Immature natural killer cell (primary cell): Measurements from ENCODE around the gene SLC5A2. TPM values are rescaled to one million over a fixed set of nuclear protein-coding genes. Genes with fewer than 3 reads are reported as not detected.
"Not testable (repeated sequence)": the region's sequence is repeated elsewhere in the genome, so short reads cannot be mapped to it uniquely, and the experiment has no call there.

ENCODE experiments used
- DNase-seq, 3 donors: peaks; one replicate each; pipeline ENCODE4 v3.0.0; 2022; ENCODE audit warnings: mixed read lengths in 1 of 3
- H3K27ac Mint-ChIP-seq, 6 donors: one replicate each; pipeline ENCODE4 v1.8.0; 2020; ENCODE audit warnings: mixed read lengths in 6 of 6, mild to moderate bottlenecking in 5 of 6, inconsistent platforms in 4 of 6, moderate library complexity in 3 of 6
- H3K27me3 Mint-ChIP-seq, 3 donors: one replicate each; pipeline ENCODE4 v1.8.0; 2020 to 2021; ENCODE audit warnings: low read depth in 3 of 3, mild to moderate bottlenecking in 3 of 3, mixed read lengths in 3 of 3, moderate library complexity in 3 of 3, inconsistent platforms in 1 of 3
- H3K36me3 Mint-ChIP-seq, 3 donors: one replicate each; pipeline ENCODE4 v1.8.0; 2020; ENCODE audit warnings: mixed read lengths in 3 of 3, inconsistent platforms in 2 of 3, mild to moderate bottlenecking in 2 of 3
- H3K4me1 Mint-ChIP-seq, 2 donors: one replicate each; pipeline ENCODE4 v1.8.0; 2020; ENCODE audit warnings: inconsistent platforms in 2 of 2, mild to moderate bottlenecking in 2 of 2, mixed read lengths in 2 of 2, moderate library complexity in 1 of 2
- H3K4me3 Mint-ChIP-seq, 5 donors: one replicate each; pipeline ENCODE4 v1.8.0; 2020; ENCODE audit warnings: mild to moderate bottlenecking in 5 of 5, mixed read lengths in 5 of 5, inconsistent platforms in 3 of 5, moderate library complexity in 3 of 5
- H3K9me3 Mint-ChIP-seq, 6 donors: one replicate each; pipeline ENCODE4 v1.8.0; 2020; ENCODE audit warnings: mild to moderate bottlenecking in 6 of 6, mixed read lengths in 6 of 6, inconsistent platforms in 4 of 6, moderate library complexity in 3 of 6
- polyA plus RNA-seq, 3 donors: library from polyadenylated mRNA; unstranded; fragments of 300-500 nt; fragmentation: Illumina TruSeq; gene quantifications; one replicate each; pipeline ENCODE4 v1.2.3, GENCODE V29; 2021

SLC5A2 gene
- polyA plus RNA-seq, 3 donors from 2014 or later: 0.72 to 1.9 TPM; not detected in 1

GRCh38 chr16:31474773-31475738 is 7.9 kb upstream of the SLC5A2 start:
- no peak for DNase-seq
- Mint-ChIP-seq H3K4me3 (peak overlapping the region in 2 of 5 donors; percentile 2 to 38), H3K36me3 (no peaks in the 10 kb centered on the region), H3K27me3 (peaks cover 8 to 20% (median 11%) of the 10 kb centered on the region in 3 donors), H3K9me3 (peaks cover 0 to 2% (median 0%) of the 10 kb centered on the region in 6 donors), H3K4me1 (peaks cover 15 to 25% of the 10 kb centered on the region in 2 donors), H3K27ac (no peak overlapping the region)

DNA sequence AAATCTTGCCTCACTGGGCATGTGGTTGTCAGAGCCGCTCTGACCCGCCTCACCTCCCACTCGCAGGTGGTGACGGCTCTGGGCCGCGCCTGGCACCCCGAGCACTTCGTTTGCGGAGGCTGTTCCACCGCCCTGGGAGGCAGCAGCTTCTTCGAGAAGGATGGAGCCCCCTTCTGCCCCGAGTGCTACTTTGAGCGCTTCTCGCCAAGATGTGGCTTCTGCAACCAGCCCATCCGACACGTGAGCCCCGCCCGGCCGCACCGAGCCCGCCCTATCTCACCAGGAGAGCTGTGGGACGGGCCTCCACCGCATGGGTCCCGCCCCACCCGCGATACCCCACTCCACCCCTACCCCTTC is 7.0 kb upstream of the SLC5A2 start:
- peaks cover 0 to 2% (median 0%) of the 10 kb centered on the region in 6 donors for H3K9me3 Mint-ChIP-seq
- DNase-seq: no peak
- H3K27ac Mint-ChIP-seq: no peak overlapping the region
- peak overlapping the region; percentile 79 to 90 (median 83) for H3K4me3 Mint-ChIP-seq
- peaks cover 15 to 25% of the 10 kb centered on the region in 2 donors for H3K4me1 Mint-ChIP-seq
- peaks cover 0 to 3% (median 0%) of the 10 kb centered on the region in 3 donors for H3K36me3 Mint-ChIP-seq
- peaks cover 10 to 20% (median 11%) of the 10 kb centered on the region in 3 donors for H3K27me3 Mint-ChIP-seq

DNA sequence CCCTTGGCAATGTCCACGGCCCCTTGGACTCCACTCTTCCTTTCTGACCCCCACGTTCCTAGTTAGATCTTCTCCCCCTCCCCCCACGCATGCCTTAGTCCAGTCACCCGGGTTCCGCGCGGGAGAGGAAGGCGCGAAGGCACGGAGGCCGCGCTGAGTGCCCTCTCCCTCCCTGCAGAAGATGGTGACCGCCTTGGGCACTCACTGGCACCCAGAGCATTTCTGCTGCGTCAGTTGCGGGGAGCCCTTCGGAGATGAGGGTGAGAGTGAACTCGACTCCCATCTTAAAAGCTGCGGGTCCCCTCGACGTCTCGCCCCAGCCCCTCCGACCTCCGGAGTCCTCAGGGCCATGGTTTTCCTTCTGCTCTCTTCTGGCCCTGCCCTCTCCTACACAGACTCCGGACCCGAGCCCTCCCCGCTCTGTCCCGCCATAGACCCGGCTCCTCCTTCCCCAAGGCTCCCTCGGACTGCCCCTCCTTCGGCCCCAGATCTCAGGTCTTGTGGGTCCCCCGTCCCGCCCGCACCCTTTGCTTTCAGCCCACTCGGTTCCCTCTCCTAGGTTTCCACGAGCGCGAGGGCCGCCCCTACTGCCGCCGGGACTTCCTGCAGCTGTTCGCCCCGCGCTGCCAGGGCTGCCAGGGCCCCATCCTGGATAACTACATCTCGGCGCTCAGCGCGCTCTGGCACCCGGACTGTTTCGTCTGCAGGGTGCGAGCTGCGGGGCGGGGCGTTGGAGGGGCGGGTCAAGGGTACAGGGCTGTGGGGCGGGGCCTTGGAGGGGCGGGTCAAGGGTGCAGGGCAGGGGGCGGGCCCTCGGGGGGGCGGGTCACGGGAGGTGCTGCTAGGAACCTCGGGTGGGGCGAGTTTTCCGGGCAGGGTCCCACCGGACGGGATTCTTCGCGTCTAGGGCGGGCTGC is 6.4 kb upstream of the SLC5A2 start:
- Mint-ChIP-seq H3K27me3 (peaks cover 10 to 19% (median 11%) of the 10 kb centered on the region in 3 donors), H3K9me3 (peaks cover 0 to 2% (median 0%) of the 10 kb centered on the region in 6 donors), H3K27ac (peak overlapping the region in 3 of 6 donors; percentile 31 to 48 (median 34)), H3K36me3 (peaks cover 0 to 3% (median 0%) of the 10 kb centered on the region in 3 donors), H3K4me1 (peaks cover 15 to 20% of the 10 kb centered on the region in 2 donors), H3K4me3 (peak overlapping the region; percentile 79 to 90 (median 83))
- peak; percentile 65 to 74 (median 73) for DNase-seq

- Mint-ChIP-seq H3K9me3 (peaks cover 0 to 2% (median 0%) of the 10 kb centered on the region in 6 donors), H3K27me3 (peaks cover 7 to 17% (median 9%) of the 10 kb centered on the region in 3 donors), H3K36me3 (peaks cover 0 to 3% (median 0%) of the 10 kb centered on the region in 3 donors), H3K27ac (peak overlapping the region in 3 of 6 donors; percentile 16 to 74 (median 36)), H3K4me1 (peaks cover 15 to 19% of the 10 kb centered on the region in 2 donors), H3K4me3 (peak overlapping the region; percentile 63 to 90 (median 83))
- peak; percentile 23 to 38 (median 28) for DNase-seq
These were observed 5.4 kb upstream of the SLC5A2 start for GRCh38 chr16:31477220-31478216.

GRCh38 chr16:31478956-31479355 is 4.0 kb upstream of the SLC5A2 start:
- Mint-ChIP-seq H3K27ac (no peak overlapping the region), H3K4me1 (peaks cover 14 to 15% of the 10 kb centered on the region in 2 donors), H3K4me3 (peak overlapping the region in 1 of 5 donors; percentile 25)

DNA sequence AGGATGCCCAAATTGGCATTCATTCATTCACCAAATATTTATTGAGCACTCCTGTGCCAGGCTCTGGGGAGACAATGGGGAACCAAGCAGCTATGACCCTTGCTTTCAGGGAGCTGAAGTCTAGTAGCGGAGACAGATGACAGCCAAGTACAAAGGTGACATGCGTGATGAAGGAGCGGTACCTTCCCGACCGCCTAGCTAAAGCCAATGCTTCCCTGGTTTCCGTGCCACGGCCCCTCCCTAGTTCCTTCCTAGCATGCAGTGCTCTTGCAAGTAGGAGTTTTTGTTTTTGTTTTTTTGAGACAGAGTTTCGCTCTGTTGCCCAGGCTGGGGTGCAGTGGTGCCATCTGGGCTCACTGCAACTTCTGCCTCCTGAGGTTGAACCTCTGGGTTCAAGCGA is 3.2 kb upstream of the SLC5A2 start:
- Mint-ChIP-seq H3K4me1 (peaks cover 14 to 15% of the 10 kb centered on the region in 2 donors), H3K36me3 (peaks cover 0 to 3% (median 0%) of the 10 kb centered on the region in 3 donors), H3K27ac (no peak overlapping the region), H3K4me3 (no peak overlapping the region), H3K27me3 (peaks cover 3 to 9% (median 4%) of the 10 kb centered on the region in 3 donors), H3K9me3 (no peaks in the 10 kb centered on the region)
- DNase-seq: no peak

More at GRCh38 chr16:31478956-31479355, 4.0 kb upstream of the SLC5A2 start:
- peaks cover 3 to 7% (median 4%) of the 10 kb centered on the region in 3 donors for H3K27me3 Mint-ChIP-seq
- peaks cover 0 to 3% (median 0%) of the 10 kb centered on the region in 3 donors for H3K36me3 Mint-ChIP-seq
- peaks cover 0 to 2% (median 0%) of the 10 kb centered on the region in 6 donors for H3K9me3 Mint-ChIP-seq
- DNase-seq: no peak

- no peak for DNase-seq
- Mint-ChIP-seq H3K4me1 (peaks cover 13 to 14% of the 10 kb centered on the region in 2 donors), H3K27me3 (peaks cover 1 to 8% (median 4%) of the 10 kb centered on the region in 3 donors), H3K27ac (peak overlapping the region in 1 of 6 donors; percentile 3), H3K9me3 (no peaks in the 10 kb centered on the region), H3K4me3 (no peak overlapping the region), H3K36me3 (peaks cover 0 to 3% (median 0%) of the 10 kb centered on the region in 3 donors)
These were observed 1.9 kb upstream of the SLC5A2 start for GRCh38 chr16:31480851-31481536.

GRCh38 chr16:31484048-31484447 is 1.1 kb downstream of the SLC5A2 start:
- H3K4me1 Mint-ChIP-seq, H3K27ac Mint-ChIP-seq, H3K9me3 Mint-ChIP-seq, DNase-seq, H3K36me3 Mint-ChIP-seq, H3K27me3 Mint-ChIP-seq, H3K4me3 Mint-ChIP-seq: not testable (repeated sequence)

DNA sequence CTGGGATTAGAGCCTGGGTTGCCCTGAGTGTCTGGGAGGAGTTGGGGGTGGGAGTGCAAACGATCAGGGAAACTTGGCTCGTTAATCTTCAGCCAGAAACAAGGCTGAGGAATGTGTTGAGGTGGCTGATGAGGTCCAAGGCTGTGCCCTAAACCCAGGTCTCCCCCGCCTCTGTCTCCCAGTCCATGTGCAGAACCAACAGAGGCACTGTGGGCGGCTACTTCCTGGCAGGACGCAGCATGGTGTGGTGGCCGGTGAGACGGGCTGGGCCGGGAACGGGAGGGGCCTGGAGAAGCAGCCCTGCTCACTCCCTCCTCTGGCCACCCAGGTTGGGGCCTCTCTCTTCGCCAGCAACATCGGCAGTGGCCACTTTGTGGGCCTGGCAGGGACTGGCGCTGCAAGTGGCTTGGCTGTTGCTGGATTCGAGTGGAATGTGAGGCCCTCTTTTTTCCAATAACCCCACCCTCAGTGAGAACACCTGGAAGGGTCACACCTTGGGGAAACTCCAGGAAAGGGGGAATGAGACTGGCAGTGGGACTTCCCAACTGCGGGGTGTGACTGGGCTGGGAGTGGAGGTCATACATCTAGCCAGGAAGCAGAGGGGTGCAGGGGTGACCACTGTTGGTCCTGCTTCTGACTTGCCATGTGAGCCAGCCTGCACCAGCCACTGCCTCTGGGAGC is 1.7 kb downstream of the SLC5A2 start:
- Mint-ChIP-seq H3K9me3 (peaks cover 0 to 2% (median 0%) of the 10 kb centered on the region in 6 donors), H3K27ac (no peak overlapping the region), H3K4me3 (no peak overlapping the region), H3K27me3 (peaks cover 2 to 8% (median 5%) of the 10 kb centered on the region in 3 donors), H3K4me1 (peaks cover 5 to 11% of the 10 kb centered on the region in 2 donors), H3K36me3 (peaks cover 0 to 3% (median 0%) of the 10 kb centered on the region in 3 donors)
- DNase-seq: no peak

DNA sequence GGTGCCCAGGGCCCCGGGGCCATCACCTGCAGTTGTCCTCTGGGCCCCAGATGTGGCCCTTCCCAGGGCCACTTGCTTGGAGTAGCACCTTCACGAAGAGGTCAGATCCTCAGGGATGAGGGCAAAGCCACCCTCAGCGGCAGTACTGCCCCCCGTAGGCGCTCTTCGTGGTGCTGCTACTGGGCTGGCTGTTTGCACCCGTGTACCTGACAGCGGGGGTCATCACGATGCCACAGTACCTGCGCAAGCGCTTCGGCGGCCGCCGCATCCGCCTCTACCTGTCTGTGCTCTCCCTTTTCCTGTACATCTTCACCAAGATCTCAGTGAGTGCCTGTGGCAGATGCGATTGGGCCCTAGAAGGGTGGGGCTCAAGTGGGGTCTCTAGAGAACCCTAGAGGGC is 2.6 kb downstream of the SLC5A2 start:
- H3K36me3 Mint-ChIP-seq: peaks cover 0 to 3% (median under 1%) of the 10 kb centered on the region in 3 donors
- peaks cover 0 to 2% (median 0%) of the 10 kb centered on the region in 6 donors for H3K9me3 Mint-ChIP-seq
- peaks cover 5 to 12% of the 10 kb centered on the region in 2 donors for H3K4me1 Mint-ChIP-seq
- peaks cover 2 to 8% (median 4%) of the 10 kb centered on the region in 3 donors for H3K27me3 Mint-ChIP-seq
- H3K27ac Mint-ChIP-seq: no peak overlapping the region
- DNase-seq: no peak
- peak overlapping the region in 2 of 5 donors; percentile 50 to 64 for H3K4me3 Mint-ChIP-seq

- Mint-ChIP-seq H3K4me1 (peaks cover 9 to 12% of the 10 kb centered on the region in 2 donors), H3K27me3 (peaks cover 4 to 8% (median 4%) of the 10 kb centered on the region in 3 donors), H3K9me3 (peaks cover 0 to 2% (median 0%) of the 10 kb centered on the region in 6 donors), H3K36me3 (peaks cover 0 to 5% (median 0%) of the 10 kb centered on the region in 3 donors), H3K27ac (no peak overlapping the region), H3K4me3 (peak overlapping the region; percentile 30 to 90 (median 85))
- DNase-seq: no peak
These were observed 3.1 kb downstream of the SLC5A2 start for GRCh38 chr16:31486045-31486444.
